NCI-H187 treated with DMSO at 0.1 percent for 48 hours (cell line): ENCODE results near the gene NELFB.

ENCODE experiments used
- DNase-seq: peaks from one replicate; lab custom pipeline; 2025; lab: John Stamatoyannopoulos, UW

NELFB gene

GRCh38 chr9:137303151-137303892 lies 48.2 kb downstream of the NELFB start:
- DNase-seq: no peak

GRCh38 chr9:137303893-137304382 lies 48.8 kb downstream of the NELFB start:
- DNase-seq: no peak

DNA sequence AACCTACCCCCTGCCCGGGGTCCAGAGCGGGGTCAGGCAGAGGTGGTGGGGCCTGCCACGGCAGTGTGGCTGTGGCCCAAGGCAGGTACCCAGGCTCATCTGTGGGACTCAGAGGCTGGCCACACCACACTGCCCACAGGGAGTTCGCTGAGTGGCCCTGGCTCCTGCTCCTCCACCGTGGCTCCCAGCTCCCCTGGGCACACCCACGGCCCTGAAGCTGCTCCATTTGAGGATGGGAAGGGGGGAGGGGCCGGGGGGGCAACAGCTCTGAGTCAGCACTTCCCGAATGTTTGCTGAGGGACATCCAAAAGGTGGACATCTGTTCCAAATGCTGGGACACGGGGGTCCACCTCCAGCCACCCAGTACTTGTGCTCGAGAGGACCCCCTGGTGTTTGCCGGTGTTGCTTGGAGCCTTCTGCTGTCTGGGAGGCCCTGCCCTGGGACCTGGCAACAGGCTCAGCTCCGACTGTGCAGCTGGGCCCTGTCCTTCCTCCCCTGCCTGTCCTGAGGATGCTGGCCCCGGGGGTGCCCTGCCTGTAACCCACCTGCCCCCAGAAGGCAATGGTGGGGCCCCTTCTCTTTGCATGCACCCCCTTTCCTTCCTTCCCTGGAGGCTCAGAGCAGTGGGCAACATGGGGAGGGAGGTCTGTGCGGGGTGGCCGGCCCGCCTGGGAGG lies 49.4 kb downstream of the NELFB start:
- no peak for DNase-seq

DNA sequence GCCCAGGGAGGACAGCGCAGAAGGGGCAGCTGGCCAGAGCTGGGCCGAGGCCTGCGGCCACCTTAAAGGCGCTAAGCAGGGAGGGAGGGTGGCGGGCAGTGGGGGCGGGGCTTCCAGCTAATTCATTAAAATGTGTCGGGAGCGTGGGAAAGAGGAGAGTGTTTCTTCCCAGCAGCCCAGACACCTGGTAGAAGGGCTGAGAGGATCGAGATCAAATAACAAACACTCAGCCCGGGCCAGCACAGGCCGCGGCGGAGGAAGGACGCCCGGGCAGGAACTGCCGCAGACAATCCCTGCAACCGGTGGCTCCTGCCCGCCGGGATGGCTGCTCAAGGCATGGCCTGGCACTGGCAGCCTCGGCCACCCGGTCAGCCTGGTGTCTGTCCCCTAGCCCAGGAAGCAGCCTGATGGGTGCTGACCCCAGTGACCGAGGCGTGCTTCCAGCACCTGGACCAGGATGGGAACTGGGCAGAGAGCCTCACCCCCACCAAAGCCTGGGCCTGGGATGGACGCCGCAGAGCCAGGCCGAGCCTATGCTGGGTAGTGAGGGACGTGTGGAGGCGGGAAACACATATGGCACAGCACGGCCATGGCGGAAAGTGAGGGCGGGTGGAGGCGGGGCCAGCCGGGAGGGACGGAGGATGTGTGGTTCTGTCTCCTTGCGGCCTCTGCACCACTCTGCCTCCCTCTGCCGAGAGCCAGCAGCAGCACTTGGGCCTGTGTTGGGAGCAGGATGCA lies 50.1 kb downstream of the NELFB start:
- DNase-seq: peak; percentile 30

DNA sequence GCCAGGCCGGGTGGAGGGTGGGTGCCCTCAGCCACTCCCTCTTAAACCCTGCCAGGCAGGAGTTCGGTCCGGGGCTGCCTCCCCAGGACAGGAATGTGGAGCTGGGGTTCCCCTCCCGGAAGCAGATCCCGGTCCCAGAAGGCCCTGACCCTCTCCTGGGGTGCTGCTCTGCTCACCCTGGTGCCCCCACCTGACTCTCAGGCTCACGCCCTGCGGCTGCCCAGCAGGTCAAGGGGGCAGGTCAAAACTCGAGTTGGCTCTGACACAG lies 50.6 kb downstream of the NELFB start:
- no peak for DNase-seq

DNA sequence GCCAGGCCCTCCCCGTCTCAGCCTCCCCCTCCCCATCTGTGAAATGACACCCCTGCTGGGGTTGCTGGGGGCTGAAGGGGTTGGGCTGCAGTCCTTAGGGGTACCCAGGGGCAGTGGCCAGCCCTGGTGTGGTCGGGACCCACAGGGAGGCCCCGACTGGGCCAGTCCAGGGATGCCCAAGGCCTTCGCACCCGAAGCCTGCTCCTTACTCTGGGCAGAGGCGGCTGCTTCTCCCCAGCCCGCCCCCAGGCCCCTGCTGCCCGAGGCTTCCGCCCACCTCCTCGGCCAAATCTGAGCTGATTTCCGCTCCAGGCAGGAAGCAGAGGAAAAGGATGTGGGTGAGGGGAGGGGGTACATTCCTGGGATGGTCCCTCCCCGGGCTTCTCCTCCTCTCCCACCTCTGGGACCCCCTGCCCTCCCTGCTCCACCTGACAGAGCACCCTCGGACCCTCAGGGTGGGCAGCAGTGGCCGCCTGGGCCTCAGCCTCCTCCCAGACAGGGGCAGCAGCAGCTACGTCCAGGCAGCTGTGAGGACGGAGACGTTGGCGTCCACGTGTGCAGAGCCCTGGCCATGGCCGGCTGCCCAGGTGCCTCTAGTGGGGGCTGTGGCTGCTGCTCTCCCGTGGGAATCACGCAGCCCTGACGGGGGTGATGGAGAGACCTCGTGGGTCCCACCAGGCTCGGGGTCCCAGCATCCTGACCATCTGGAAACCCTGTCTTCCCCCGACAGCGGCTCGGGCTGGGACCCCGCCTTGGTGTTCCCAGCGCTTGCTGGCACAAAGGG lies 51.1 kb downstream of the NELFB start:
- no peak for DNase-seq

- no peak for DNase-seq
Observed at GRCh38 chr9:137306850-137307254, 51.7 kb downstream of the NELFB start.

GRCh38 chr9:137307255-137308056 lies 52.3 kb downstream of the NELFB start:
- DNase-seq: no peak

- no peak for DNase-seq
Observed at GRCh38 chr9:137308057-137308619, 53.0 kb downstream of the NELFB start.

DNA sequence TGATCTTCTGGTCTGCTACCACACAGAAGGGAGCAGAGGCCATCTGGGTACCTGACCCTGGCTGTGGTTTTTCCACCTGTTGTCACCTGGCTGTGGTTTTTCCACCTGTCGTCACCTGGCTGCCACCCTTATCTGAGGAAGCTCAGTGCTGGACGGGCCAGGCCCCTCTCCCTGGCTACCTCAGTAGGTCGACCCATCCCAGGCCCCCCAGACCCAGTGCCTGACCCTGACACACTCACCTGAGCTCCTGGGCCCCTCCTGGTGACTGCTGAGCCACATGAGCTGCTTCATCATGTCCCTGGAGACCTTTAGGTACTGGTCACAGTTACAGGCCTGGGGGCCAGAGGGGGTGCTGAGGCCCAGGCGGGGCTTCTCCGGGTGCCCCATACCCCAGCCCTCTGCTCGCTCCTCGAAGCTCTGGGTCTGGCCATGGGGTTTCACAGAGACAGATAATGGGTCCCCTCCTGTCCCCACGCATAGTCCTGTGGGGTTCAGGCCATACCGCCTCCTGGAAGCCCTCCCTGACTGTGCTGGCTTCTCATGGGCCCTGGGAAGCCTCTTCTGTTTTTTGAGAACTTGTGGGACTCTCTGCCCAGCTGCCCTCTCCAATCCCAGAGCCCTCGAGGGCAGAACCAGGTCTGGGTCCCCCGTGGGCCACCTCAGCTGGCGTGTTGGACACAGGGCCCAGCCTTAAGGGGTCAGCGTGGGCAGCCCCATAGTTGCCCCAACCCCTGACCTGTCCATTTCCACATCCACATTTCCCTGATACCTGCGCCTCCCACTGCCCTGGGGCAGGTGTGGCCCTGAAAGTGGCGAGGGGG lies 54.5 kb downstream of the NELFB start:
- no peak for DNase-seq

DNA sequence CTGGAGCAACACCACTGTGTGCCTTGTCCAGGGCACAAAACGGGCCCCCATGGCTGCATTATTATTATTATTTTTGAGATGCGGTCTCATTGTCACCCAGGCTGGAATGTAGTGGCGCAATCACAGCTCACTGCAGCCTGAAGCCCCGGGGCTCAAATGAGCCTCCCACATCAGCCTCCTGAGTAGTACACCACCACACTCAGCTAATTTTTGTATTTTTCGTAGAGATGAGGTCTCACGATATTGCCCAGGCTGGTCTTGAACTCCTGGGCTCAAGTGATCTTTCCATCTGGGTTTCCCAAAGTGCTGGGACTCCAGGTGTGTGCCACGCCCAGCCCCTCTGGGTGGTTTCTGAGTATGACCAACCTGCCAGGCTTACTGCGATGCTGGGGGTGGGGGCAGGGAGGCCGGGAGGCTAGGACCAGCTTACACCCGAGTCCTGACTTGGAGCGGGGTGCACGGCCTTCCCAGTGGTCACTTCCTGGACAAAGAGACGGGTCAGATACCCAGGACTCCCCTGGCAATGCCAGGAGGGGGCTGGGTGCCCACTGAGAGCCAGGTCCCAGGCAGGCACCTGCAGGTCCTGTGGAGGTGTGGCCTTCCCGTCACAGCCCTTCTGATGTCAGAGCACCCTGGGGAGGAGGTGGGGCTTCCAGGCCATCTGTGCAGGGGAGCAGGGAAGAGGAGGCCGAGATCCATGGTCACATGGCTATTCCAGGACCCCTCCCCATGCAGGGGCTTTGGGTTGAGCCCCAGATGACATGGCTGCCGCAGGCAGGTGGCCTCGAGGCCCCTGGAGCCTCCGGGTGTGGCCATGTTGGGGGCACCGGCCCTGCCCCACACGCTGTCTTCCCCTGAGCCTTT lies 55.3 kb downstream of the NELFB start:
- no peak for DNase-seq

DNA sequence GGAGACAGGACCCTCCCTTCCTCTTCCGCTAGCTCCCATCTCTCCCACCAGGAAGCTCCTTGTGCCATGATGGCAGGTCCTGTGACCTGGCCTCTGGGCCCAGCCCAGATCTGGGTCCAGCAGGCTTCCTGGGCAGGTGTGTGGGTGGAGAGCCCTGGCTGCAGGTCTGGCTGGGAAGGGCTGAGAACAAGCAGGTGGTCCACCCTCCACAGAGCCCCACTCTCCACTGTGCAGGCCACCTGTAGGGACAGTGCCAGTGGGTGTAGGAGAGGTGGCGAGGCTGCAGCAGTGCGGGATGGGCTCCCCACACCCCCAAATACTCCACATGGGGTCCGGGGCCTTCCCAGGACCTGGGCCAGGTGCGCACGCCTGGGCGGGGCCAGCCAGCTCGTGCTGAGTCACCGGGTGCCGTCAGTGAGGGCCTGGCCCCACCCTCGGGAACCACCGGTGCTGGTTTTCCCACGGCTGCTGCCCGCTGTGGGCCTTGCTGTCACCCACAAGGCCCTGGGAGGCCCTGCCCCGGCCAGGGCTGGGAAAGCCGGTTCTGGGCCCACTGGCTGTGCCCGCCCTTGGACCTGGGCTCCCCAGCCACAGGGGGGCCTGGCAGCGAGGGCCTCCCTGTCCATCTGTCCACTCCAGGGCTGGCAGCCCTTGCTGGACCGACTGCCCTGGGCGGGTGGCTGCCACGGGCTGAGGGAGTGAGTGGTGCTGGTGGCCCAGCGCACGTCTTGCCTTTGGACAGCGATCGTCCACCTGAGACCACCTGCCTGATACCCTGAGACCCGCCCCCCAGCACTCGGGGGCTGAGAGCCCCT lies 56.3 kb downstream of the NELFB start:
- DNase-seq: no peak

DNA sequence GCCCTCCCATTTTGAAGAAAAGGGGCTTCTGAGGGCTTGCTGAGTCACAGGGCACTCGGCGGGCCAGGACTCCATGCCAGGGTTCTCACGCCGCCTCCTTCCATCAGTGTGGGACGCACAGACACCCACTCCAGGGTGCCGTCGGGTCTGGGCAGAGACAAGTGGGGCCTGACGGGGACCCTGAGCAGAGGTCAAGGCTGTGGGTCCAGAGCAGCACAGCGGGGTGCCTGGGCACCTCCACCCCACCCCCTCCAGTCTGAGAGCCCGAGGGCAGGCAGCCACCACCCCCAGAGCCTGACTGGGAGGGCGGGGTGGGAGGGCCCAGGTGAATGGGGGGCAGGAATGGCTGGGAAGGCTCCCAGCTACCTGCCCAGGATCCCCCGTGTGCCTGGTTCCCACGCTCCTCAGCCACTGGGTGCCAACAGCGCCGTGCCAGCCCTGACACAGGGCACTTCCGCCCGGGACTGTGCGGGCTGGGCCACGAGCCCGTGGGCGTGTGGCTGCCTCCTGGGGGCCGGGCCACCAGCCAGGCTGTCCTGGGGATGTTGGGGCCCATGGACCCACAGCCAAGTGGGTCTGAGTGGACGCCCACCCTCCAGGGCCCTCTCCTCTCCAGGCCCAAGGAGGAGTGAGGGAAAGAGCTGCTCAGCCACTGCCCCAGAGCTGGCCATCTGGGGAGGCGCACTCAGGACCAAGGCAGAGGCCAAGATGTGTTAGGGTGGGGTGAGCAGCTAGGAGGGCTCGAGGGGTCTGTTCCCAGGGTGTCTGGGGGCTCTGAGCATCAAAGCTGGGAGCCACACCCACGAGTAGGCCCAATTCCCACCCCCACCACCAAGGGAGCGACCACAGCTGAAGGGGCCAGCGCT lies 57.1 kb downstream of the NELFB start:
- no peak for DNase-seq

- DNase-seq: no peak
Observed at GRCh38 chr9:137312852-137313325, 57.8 kb downstream of the NELFB start.

GRCh38 chr9:137313326-137313936 lies 58.3 kb downstream of the NELFB start:
- DNase-seq: no peak

DNA sequence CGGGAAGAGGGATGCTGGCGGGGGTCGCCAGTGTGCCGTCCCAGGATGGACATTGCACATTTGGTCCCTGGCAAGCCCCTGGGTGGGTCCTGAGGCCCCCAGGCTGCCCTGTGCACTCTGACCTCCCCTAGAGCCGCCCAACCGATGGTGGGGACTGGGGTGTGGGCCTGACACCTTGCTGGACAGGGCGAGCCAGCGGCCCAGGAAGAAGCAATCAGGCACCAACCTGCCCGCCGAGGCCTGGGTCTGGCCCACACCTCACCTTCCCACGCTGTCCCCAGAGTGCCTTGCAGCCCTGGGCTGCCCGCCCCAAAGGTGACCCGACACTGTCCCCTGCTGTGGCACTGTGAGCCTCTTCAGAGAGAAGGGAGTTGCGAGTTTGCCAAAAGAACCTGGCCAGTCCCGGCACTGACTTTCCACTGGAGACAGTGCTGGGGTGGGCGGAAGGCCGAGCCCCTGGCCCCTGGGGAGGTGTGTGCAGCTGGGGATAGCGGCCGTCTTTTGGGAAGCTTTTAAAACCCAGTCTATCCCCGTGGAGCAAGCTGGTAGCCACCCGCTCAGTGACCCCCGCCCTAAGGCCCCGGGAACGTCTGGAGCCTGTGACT lies 58.9 kb downstream of the NELFB start:
- DNase-seq: no peak
